ENCODE measurements around the gene KRTAP10-12.

GRCh38 chr21:44666401-44667320, 30.3 kb upstream of the KRTAP10-12 start, which contains the start of gene KRTAP12-2:
- TF ChIP-seq CTCF (conservative IDR thresholded peaks at IDR 0.05; ENCODE audit: low read depth, low read length), result no peak
- no peak for TF ChIP-seq POLR2A (IDR thresholded peaks at IDR 0.05; ENCODE audit: low read depth, low read length)
- no peak for TF ChIP-seq SMC3 (IDR thresholded peaks at IDR 0.05; ENCODE audit: low read depth, low read length)
- TF ChIP-seq MAFK (IDR thresholded peaks at IDR 0.05; ENCODE audit: low read depth, low read length), result no peak
- TF ChIP-seq CEBPB (IDR thresholded peaks at IDR 0.05; ENCODE audit: low read depth, low read length), result no peak
- TF ChIP-seq FOS (IDR thresholded peaks at IDR 0.05; ENCODE audit: low read depth, low read length), result no peak
- no peak for TF ChIP-seq RCOR1 (IDR thresholded peaks at IDR 0.05; ENCODE audit: insufficient replicate concordance, low read length)
- no peak for TF ChIP-seq RFX5 (IDR thresholded peaks at IDR 0.05; ENCODE audit: low read depth, low read length)
- no peak for TF ChIP-seq MAZ (IDR thresholded peaks at IDR 0.05; ENCODE audit: borderline replicate concordance, low read depth, low read length)
